DND-41 (cell line): ENCODE measurements around the gene RHOBTB3.

ENCODE experiments used
- EZH2 ChIP-seq: IDR thresholded peaks from 3 replicates; pipeline ENCODE4 v1.6.1; 2012; ENCODE audit warnings: borderline replicate concordance, low read depth, mild to moderate bottlenecking, moderate library complexity, low read length, inconsistent platforms; ENCODE audit not compliant: severe bottlenecking
- TF ChIP-seq, protein P1 (sequence below): IDR thresholded peaks from 2 replicates; pipeline ENCODE4 v1.5.1; 2012; ENCODE audit warnings: borderline replicate concordance, low read length, moderate library complexity, mild to moderate bottlenecking; ENCODE audit not compliant: poor library complexity, severe bottlenecking; ENCODE audit errors: extremely low read depth

DNA sequence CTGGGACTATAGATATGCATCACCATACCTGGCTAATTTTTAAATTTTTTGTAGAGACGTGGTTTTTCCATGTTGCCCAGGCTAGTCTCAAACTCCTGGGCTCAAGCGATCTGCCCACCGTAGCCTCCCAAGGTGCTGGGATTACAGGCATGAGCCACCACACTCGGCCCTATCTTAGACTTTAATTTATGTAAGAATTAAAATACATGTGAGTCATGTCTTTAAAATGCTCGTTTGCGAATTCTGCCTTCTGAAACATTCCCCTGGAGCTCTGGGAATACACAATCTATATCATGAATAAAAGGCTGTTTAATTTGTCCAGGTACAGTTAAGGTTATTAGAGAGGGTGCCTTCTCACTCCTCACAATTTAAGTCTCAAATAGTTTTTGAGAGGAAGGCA, 32.8 kb downstream of the RHOBTB3 start:
- TF ChIP-seq, protein P1, sequence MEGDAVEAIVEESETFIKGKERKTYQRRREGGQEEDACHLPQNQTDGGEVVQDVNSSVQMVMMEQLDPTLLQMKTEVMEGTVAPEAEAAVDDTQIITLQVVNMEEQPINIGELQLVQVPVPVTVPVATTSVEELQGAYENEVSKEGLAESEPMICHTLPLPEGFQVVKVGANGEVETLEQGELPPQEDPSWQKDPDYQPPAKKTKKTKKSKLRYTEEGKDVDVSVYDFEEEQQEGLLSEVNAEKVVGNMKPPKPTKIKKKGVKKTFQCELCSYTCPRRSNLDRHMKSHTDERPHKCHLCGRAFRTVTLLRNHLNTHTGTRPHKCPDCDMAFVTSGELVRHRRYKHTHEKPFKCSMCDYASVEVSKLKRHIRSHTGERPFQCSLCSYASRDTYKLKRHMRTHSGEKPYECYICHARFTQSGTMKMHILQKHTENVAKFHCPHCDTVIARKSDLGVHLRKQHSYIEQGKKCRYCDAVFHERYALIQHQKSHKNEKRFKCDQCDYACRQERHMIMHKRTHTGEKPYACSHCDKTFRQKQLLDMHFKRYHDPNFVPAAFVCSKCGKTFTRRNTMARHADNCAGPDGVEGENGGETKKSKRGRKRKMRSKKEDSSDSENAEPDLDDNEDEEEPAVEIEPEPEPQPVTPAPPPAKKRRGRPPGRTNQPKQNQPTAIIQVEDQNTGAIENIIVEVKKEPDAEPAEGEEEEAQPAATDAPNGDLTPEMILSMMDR: no peak
- TF ChIP-seq EZH2: no peak
